Effector memory CD4-positive, alpha-beta T cell (primary cell): ENCODE measurements around the gene WNT9B.

Experiments used
- DNase-seq, 3 donors: peaks; one replicate each; pipeline ENCODE4 v3.0.0-alpha.2; 2020
- H3K27ac ChIP-seq: 2 replicates; pipeline ENCODE4 v1.7.0; 2013; ENCODE audit warnings: mild to moderate bottlenecking, low read length, moderate library complexity; ENCODE audit not compliant: insufficient read depth, poor library complexity, severe bottlenecking
- H3K27me3 ChIP-seq: replicated peaks from 2 replicates; pipeline ENCODE4 v1.7.0; 2013; ENCODE audit warnings: mild to moderate bottlenecking, low read length; ENCODE audit not compliant: insufficient read depth, control insufficient read depth, poor library complexity, severe bottlenecking
- H3K36me3 ChIP-seq: 2 replicates; pipeline ENCODE4 v1.7.0; 2013; ENCODE audit warnings: mild to moderate bottlenecking, low read length, moderate library complexity; ENCODE audit not compliant: control insufficient read depth, insufficient read depth
- H3K4me1 ChIP-seq: 2 replicates; pipeline ENCODE4 v1.7.0; 2013; ENCODE audit warnings: low read length, mild to moderate bottlenecking; ENCODE audit not compliant: control insufficient read depth, insufficient read depth, poor library complexity, severe bottlenecking
- H3K4me3 ChIP-seq: 2 replicates; pipeline ENCODE4 v1.7.0; 2013; ENCODE audit warnings: low read length, low read depth, mild to moderate bottlenecking; ENCODE audit not compliant: insufficient read depth, poor library complexity, severe bottlenecking
- H3K9me3 ChIP-seq: 2 replicates; pipeline ENCODE4 v1.7.0; 2013; ENCODE audit warnings: mild to moderate bottlenecking, low read length, moderate library complexity; ENCODE audit not compliant: control insufficient read depth

Gene WNT9B

GRCh38 chr17:46901291-46901690 is 49.9 kb downstream of the WNT9B start:
- H3K4me1 ChIP-seq: no peaks in the 10 kb centered on the region
- H3K4me3 ChIP-seq: no peak overlapping the region
- no peak for DNase-seq
- H3K27me3 ChIP-seq: peaks cover 3% of the 10 kb centered on the region
- H3K36me3 ChIP-seq: no peaks in the 10 kb centered on the region
- H3K27ac ChIP-seq: no peak overlapping the region
- H3K9me3 ChIP-seq: no peaks in the 10 kb centered on the region

GRCh38 chr17:46903762-46904672 is 52.6 kb downstream of the WNT9B start:
- Histone ChIP-seq H3K4me1 (no peaks in the 10 kb centered on the region), H3K9me3 (no peaks in the 10 kb centered on the region), H3K27me3 (no peaks in the 10 kb centered on the region), H3K36me3 (no peaks in the 10 kb centered on the region), H3K27ac (no peak overlapping the region), H3K4me3 (no peak overlapping the region)
- DNase-seq: no peak

- no peak overlapping the region for H3K27ac ChIP-seq
- no peaks in the 10 kb centered on the region for H3K9me3 ChIP-seq
- H3K27me3 ChIP-seq: no peaks in the 10 kb centered on the region
- H3K4me3 ChIP-seq: no peak overlapping the region
- H3K36me3 ChIP-seq: no peaks in the 10 kb centered on the region
- no peaks in the 10 kb centered on the region for H3K4me1 ChIP-seq
- DNase-seq: no peak
Measured at GRCh38 chr17:46908068-46908737, 56.8 kb downstream of the WNT9B start.

- Histone ChIP-seq H3K9me3 (no peaks in the 10 kb centered on the region), H3K4me3 (no peak overlapping the region), H3K27ac (no peak overlapping the region), H3K27me3 (no peaks in the 10 kb centered on the region), H3K36me3 (no peaks in the 10 kb centered on the region), H3K4me1 (no peaks in the 10 kb centered on the region)
- DNase-seq: no peak
Measured at GRCh38 chr17:46910179-46910927, 59.0 kb downstream of the WNT9B start.

GRCh38 chr17:46911311-46911710 is 59.9 kb downstream of the WNT9B start:
- H3K27me3 ChIP-seq: no peaks in the 10 kb centered on the region

GRCh38 chr17:46915596-46915995 is 64.2 kb downstream of the WNT9B start:
- Histone ChIP-seq H3K27me3 (no peaks in the 10 kb centered on the region), H3K36me3 (no peaks in the 10 kb centered on the region), H3K4me3 (no peak overlapping the region), H3K9me3 (no peaks in the 10 kb centered on the region), H3K4me1 (no peaks in the 10 kb centered on the region), H3K27ac (no peak overlapping the region)
- DNase-seq: no peak

More at GRCh38 chr17:46911311-46911710, 59.9 kb downstream of the WNT9B start:
- DNase-seq: no peak
- no peak overlapping the region for H3K4me3 ChIP-seq
- H3K27ac ChIP-seq: no peak overlapping the region
- no peaks in the 10 kb centered on the region for H3K9me3 ChIP-seq
- H3K36me3 ChIP-seq: no peaks in the 10 kb centered on the region
- no peaks in the 10 kb centered on the region for H3K4me1 ChIP-seq

- Histone ChIP-seq H3K9me3 (no peaks in the 10 kb centered on the region), H3K4me3 (no peak overlapping the region), H3K27me3 (no peaks in the 10 kb centered on the region), H3K27ac (no peak overlapping the region), H3K36me3 (no peaks in the 10 kb centered on the region), H3K4me1 (no peaks in the 10 kb centered on the region)
- DNase-seq: no peak
Measured at GRCh38 chr17:46916211-46916610, 64.8 kb downstream of the WNT9B start.

GRCh38 chr17:46916623-46917022 is 65.2 kb downstream of the WNT9B start:
- no peak for DNase-seq
- H3K27me3 ChIP-seq: no peaks in the 10 kb centered on the region
- no peaks in the 10 kb centered on the region for H3K9me3 ChIP-seq
- H3K27ac ChIP-seq: no peak overlapping the region
- no peaks in the 10 kb centered on the region for H3K4me1 ChIP-seq
- H3K36me3 ChIP-seq: no peaks in the 10 kb centered on the region
- H3K4me3 ChIP-seq: no peak overlapping the region

- Histone ChIP-seq H3K36me3 (no peaks in the 10 kb centered on the region), H3K4me1 (no peaks in the 10 kb centered on the region), H3K27ac (no peak overlapping the region), H3K9me3 (no peaks in the 10 kb centered on the region), H3K4me3 (no peak overlapping the region), H3K27me3 (no peaks in the 10 kb centered on the region)
- DNase-seq: no peak
Measured at GRCh38 chr17:46917041-46917440, 65.7 kb downstream of the WNT9B start.
